Measurements from ENCODE around the gene CDAN1. TPM values are rescaled to one million over a fixed set of nuclear protein-coding genes. Genes with fewer than 3 reads are reported as not detected.

Gene CDAN1
- polyA plus RNA-seq, 3 donors = 14.5 to 15.4 (median 14.6) TPM

Other genes starting within 250 kb of the CDAN1 start
- 10 to 100 TPM; 47.1 to 50.6 (median 50.5) TPM for gene ZNF106, start 246.0 kb downstream of the CDAN1 start, polyA plus RNA-seq (ENCODE audit: insufficient read length in 3 of 3)
- gene SNAP23, start 241.5 kb downstream of the CDAN1 start, polyA plus RNA-seq (ENCODE audit: insufficient read length in 3 of 3) = 100 to 1,000 TPM; 117 to 123 (median 120) TPM
- gene LRRC57, start 188.3 kb downstream of the CDAN1 start, polyA plus RNA-seq (ENCODE audit: insufficient read length in 3 of 3) = 10 to 100 TPM; 21.8 to 23.8 (median 23.5) TPM
- gene HAUS2, start 188.3 kb downstream of the CDAN1 start, polyA plus RNA-seq (ENCODE audit: insufficient read length in 3 of 3) = 10 to 100 TPM; 21.9 to 25.7 (median 24.9) TPM
- gene STARD9, start 161.5 kb downstream of the CDAN1 start, polyA plus RNA-seq (ENCODE audit: insufficient read length in 3 of 3) = 1 to 10 TPM; 7.5 to 9.4 (median 7.5) TPM
- 1 to 10 TPM; 9.1 to 9.6 (median 9.1) TPM for gene TTBK2, start 183.7 kb upstream of the CDAN1 start, polyA plus RNA-seq (ENCODE audit: insufficient read length in 3 of 3)